ENCODE results near the gene GRIK4. TPM values are rescaled to one million over a fixed set of nuclear protein-coding genes. Genes with fewer than 3 reads are reported as not detected.
A peak's percentile ranks its signal among the peaks of the same experiment; 100 is the strongest.

GRIK4 gene
- total RNA-seq, 1 donor from 2014 or later: 2.2 TPM

GRCh38 chr11:120539667-120540369 is 28.3 kb downstream of the GRIK4 start:
- peak overlapping the region; percentile 54 for H3K27ac Mint-ChIP-seq
- H3K4me3 Mint-ChIP-seq: no peak overlapping the region
- no peak for TF ChIP-seq CTCF (IDR thresholded peaks at IDR 0.05; ENCODE audit: unreplicated experiment)
- DNase-seq (ENCODE audit: low spot score in 2 of 2, unreplicated experiment in 2 of 2): no peak
- peaks cover 1% of the 10 kb centered on the region for H3K36me3 Mint-ChIP-seq
- peaks cover 13% of the 10 kb centered on the region for H3K9me3 Mint-ChIP-seq
- H3K27me3 Mint-ChIP-seq (ENCODE audit: low read depth): peaks cover 1% of the 10 kb centered on the region
- H3K4me1 Mint-ChIP-seq: peaks cover 13% of the 10 kb centered on the region

DNA sequence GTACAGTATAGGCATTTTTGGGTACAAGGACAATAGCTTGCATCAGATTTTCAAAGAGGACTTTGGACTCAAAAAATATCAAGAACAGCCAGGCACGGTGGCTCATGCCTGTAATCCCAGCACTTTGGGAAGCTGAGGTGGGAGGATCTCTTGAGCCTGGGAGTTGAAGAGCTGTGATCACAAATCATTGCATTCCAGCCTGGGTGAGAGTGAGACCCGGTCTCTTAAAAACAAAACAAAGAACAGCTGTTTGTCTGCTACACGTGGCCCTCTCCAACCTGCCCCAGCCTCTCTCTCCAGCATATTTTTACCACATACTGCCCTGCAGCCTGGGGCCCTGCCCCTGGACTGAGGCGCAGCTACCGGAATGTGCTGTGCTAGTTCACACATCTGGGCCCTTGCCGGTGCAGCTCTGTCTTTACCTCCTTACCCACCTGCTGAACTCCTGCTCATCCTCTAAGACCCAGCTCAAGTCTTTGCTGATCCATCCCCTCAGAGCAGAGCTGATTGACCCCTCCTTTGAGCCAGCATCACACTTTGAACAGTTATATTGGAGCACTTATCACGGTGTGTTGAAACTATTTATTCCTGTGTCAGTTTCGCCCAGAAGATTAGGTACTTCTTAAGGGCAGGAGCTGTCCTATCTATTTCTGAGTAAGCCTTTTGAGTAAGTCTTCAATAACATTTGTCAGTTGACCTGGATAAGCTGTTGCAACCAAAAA is 29.4 kb downstream of the GRIK4 start:
- no peak for TF ChIP-seq CTCF (IDR thresholded peaks at IDR 0.05; ENCODE audit: unreplicated experiment)
- no peak for DNase-seq (ENCODE audit: low spot score in 2 of 2, unreplicated experiment in 2 of 2)
- H3K27me3 Mint-ChIP-seq (ENCODE audit: low read depth): no peaks in the 10 kb centered on the region
- H3K27ac Mint-ChIP-seq: peak overlapping the region; percentile 56
- H3K9me3 Mint-ChIP-seq: peaks cover 13% of the 10 kb centered on the region
- H3K4me3 Mint-ChIP-seq: no peak overlapping the region
- peaks cover 14% of the 10 kb centered on the region for H3K4me1 Mint-ChIP-seq
- peaks cover 1% of the 10 kb centered on the region for H3K36me3 Mint-ChIP-seq

GRCh38 chr11:120543521-120544215 is 32.1 kb downstream of the GRIK4 start:
- H3K27me3 Mint-ChIP-seq (ENCODE audit: low read depth): peaks cover 2% of the 10 kb centered on the region
- no peak for DNase-seq (ENCODE audit: low spot score in 2 of 2, unreplicated experiment in 2 of 2)
- H3K36me3 Mint-ChIP-seq: peaks cover 1% of the 10 kb centered on the region
- H3K4me1 Mint-ChIP-seq: peaks cover 41% of the 10 kb centered on the region
- H3K9me3 Mint-ChIP-seq: peaks cover 13% of the 10 kb centered on the region
- TF ChIP-seq CTCF (IDR thresholded peaks at IDR 0.05; ENCODE audit: unreplicated experiment): no peak
- no peak overlapping the region for H3K27ac Mint-ChIP-seq
- H3K4me3 Mint-ChIP-seq: no peak overlapping the region

DNA sequence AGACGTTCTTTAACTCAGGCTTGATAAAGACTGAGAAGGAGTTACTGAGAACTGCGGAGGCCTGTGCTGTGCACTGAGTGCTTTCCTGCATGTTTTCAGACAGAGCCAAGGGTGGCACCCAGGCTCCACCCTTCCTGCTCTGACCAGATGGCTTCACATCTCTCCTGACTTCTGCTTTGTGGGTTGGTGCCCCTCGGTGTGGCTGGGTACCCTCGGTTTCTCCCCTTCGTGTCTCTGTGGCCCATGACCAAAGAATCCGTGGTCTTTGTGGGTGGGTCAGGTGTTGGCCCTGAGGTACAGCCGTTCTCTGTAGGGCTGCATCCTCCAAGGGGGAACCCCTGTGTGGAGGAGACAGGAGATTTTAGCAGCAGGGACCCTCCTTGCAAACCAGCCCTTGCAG is 34.3 kb downstream of the GRIK4 start:
- Mint-ChIP-seq H3K4me1 (peaks cover 40% of the 10 kb centered on the region), H3K27me3 (ENCODE audit: low read depth) (peaks cover 2% of the 10 kb centered on the region), H3K27ac (no peak overlapping the region), H3K4me3 (no peak overlapping the region), H3K9me3 (peaks cover 13% of the 10 kb centered on the region), H3K36me3 (peaks cover 1% of the 10 kb centered on the region)
- TF ChIP-seq CTCF (IDR thresholded peaks at IDR 0.05; ENCODE audit: unreplicated experiment): no peak
- DNase-seq (ENCODE audit: low spot score in 2 of 2, unreplicated experiment in 2 of 2): no peak

DNA sequence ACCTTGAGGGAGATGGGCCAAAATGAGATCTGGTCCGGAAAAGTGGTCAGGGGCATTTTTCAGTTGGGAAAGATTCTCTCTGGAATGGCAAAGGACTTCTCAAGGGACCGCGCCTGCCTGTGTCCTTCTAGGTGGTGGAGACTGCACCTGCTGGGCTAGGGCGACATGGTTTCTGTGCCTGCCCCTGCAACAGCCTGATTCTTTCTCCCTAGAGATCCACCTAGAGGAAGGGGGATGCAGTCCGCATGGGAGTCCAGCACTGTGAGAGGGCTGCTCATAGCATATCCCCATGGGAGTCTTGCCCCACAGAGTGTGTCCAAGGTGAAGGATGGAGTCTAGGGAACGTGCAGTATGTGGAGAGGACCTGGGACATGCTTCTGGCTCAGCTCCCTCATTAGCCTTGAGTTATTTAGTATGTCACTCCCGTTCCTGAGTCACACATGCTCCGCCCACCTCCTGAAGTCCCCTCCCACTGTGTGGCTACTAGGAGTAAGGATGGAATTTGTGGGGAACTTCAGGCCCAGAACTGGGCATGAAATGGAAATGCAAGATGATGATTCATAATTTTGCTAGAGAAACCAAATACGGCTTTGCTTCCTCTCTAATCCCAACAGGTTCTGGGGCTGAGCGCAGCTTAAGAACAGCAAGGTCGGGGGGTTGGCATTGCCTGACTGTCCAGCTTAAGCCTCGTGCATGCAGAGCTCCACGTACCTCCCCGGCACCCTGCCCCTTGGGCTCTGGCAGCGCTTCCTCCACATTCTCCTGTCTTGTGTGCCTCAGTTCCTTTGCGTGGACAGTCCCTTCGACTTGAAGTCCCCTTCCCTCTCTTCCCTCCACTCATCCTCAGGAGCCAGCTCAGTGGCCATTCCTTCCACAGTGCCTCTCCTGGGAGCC is 35.0 kb downstream of the GRIK4 start:
- Mint-ChIP-seq H3K36me3 (peaks cover 1% of the 10 kb centered on the region), H3K27ac (peak overlapping the region; percentile 83), H3K4me3 (no peak overlapping the region), H3K9me3 (peaks cover 12% of the 10 kb centered on the region), H3K27me3 (ENCODE audit: low read depth) (peaks cover 2% of the 10 kb centered on the region), H3K4me1 (peaks cover 38% of the 10 kb centered on the region)
- no peak for TF ChIP-seq CTCF (IDR thresholded peaks at IDR 0.05; ENCODE audit: unreplicated experiment)
- DNase-seq (ENCODE audit: low spot score in 2 of 2, unreplicated experiment in 2 of 2): no peak

Measured in mesothelial cell of epicardium (in vitro differentiated cells).